Islet of Langerhans (tissue), 1 donor: ENCODE data around the gene DLL1.
"Not testable (repeated sequence)": the region's sequence is repeated elsewhere in the genome, so short reads cannot be mapped to it uniquely, and the experiment has no call there.

Experiments used
- FAIRE-seq: peaks from one replicate; lab custom pipeline; 2011; peaks lifted over from hg19 to GRCh38; lab: Jason Lieb, UNC

The DLL1 gene

GRCh38 chr6:170266061-170266825 lies 24.6 kb downstream of the DLL1 start:
- FAIRE-seq = no peak

GRCh38 chr6:170265655-170266054 lies 25.2 kb downstream of the DLL1 start:
- FAIRE-seq = peak; percentile 82

GRCh38 chr6:170264644-170265043 lies 26.2 kb downstream of the DLL1 start:
- not testable (repeated sequence) for FAIRE-seq

GRCh38 chr6:170264086-170264485 lies 26.8 kb downstream of the DLL1 start:
- FAIRE-seq = no peak

- no peak for FAIRE-seq
These were observed 27.5 kb downstream of the DLL1 start for GRCh38 chr6:170263410-170263809.

- FAIRE-seq = no peak
These were observed 28.3 kb downstream of the DLL1 start for GRCh38 chr6:170262489-170263088.

- no peak for FAIRE-seq
These were observed 29.0 kb downstream of the DLL1 start for GRCh38 chr6:170261643-170262488.

- peak; percentile 41 for FAIRE-seq
These were observed 30.2 kb downstream of the DLL1 start for GRCh38 chr6:170260686-170261085.

GRCh38 chr6:170259278-170259677 lies 31.6 kb downstream of the DLL1 start:
- no peak for FAIRE-seq

- FAIRE-seq = no peak
These were observed 32.5 kb downstream of the DLL1 start for GRCh38 chr6:170258407-170258806.

GRCh38 chr6:170257376-170257775 lies 33.5 kb downstream of the DLL1 start:
- no peak for FAIRE-seq

GRCh38 chr6:170256641-170257040 lies 34.2 kb downstream of the DLL1 start:
- no peak for FAIRE-seq

GRCh38 chr6:170255426-170256125 lies 35.3 kb downstream of the DLL1 start:
- no peak for FAIRE-seq

GRCh38 chr6:170254315-170255213 lies 36.3 kb downstream of the DLL1 start:
- no peak for FAIRE-seq

- FAIRE-seq = no peak
These were observed 37.0 kb downstream of the DLL1 start for GRCh38 chr6:170253910-170254269.

- FAIRE-seq = no peak
These were observed 37.5 kb downstream of the DLL1 start for GRCh38 chr6:170253226-170253909.

- no peak for FAIRE-seq
These were observed 38.9 kb downstream of the DLL1 start for GRCh38 chr6:170251776-170252571.

GRCh38 chr6:170250981-170251775 lies 39.7 kb downstream of the DLL1 start:
- FAIRE-seq = no peak

GRCh38 chr6:170250455-170250854 lies 40.4 kb downstream of the DLL1 start:
- no peak for FAIRE-seq
